HG03103 (cell line): ENCODE results near the gene FBXL13.

Experiments
- ATAC-seq: cut with Tn5 transposase; IDR thresholded peaks from one replicate; pipeline ENCODE4 v1.9.1; 2021; ENCODE audit warnings: low read depth; ENCODE audit not compliant: unreplicated experiment

The FBXL13 gene

GRCh38 chr7:102943423-102944169 is 131.0 kb downstream of the FBXL13 start:
- no peak for ATAC-seq

GRCh38 chr7:102942868-102943267 is 131.7 kb downstream of the FBXL13 start:
- no peak for ATAC-seq

- ATAC-seq = no peak
These were observed 132.3 kb downstream of the FBXL13 start for GRCh38 chr7:102942181-102942866.

GRCh38 chr7:102938679-102939078 is 135.9 kb downstream of the FBXL13 start:
- ATAC-seq = no peak

- no peak for ATAC-seq
These were observed 139.0 kb downstream of the FBXL13 start for GRCh38 chr7:102935450-102936115.

- no peak for ATAC-seq
These were observed 139.9 kb downstream of the FBXL13 start for GRCh38 chr7:102934701-102935100.

- ATAC-seq = no peak
These were observed 140.4 kb downstream of the FBXL13 start for GRCh38 chr7:102934239-102934638.

- no peak for ATAC-seq
These were observed 140.8 kb downstream of the FBXL13 start for GRCh38 chr7:102933763-102934162.

- ATAC-seq = no peak
These were observed 142.8 kb downstream of the FBXL13 start for GRCh38 chr7:102931757-102932156.

- no peak for ATAC-seq
These were observed 147.2 kb downstream of the FBXL13 start for GRCh38 chr7:102927312-102927933.

GRCh38 chr7:102926783-102927140 is 147.8 kb downstream of the FBXL13 start:
- ATAC-seq = no peak

GRCh38 chr7:102925976-102926782 is 148.4 kb downstream of the FBXL13 start:
- no peak for ATAC-seq

- no peak for ATAC-seq
These were observed 155.8 kb downstream of the FBXL13 start for GRCh38 chr7:102918845-102919244.

- no peak for ATAC-seq
These were observed 156.9 kb downstream of the FBXL13 start for GRCh38 chr7:102917436-102918353.

- no peak for ATAC-seq
These were observed 157.7 kb downstream of the FBXL13 start for GRCh38 chr7:102916881-102917280.

- no peak for ATAC-seq
These were observed 158.2 kb downstream of the FBXL13 start for GRCh38 chr7:102916426-102916825.

GRCh38 chr7:102914585-102914984 is 160.0 kb downstream of the FBXL13 start:
- ATAC-seq = no peak

GRCh38 chr7:102913826-102914225 is 160.8 kb downstream of the FBXL13 start:
- ATAC-seq = no peak

- no peak for ATAC-seq
These were observed 161.9 kb downstream of the FBXL13 start, which contains the start of gene LRRC17 for GRCh38 chr7:102912742-102913141. Gene LRRC17 (plus strand): TSS chr7:102913000. CDS start chr7:102933914, 20,914 bp downstream.
